ENCODE results near the gene IRF1.
A peak's percentile ranks its signal among the peaks of the same experiment; 100 is the strongest.

The IRF1 gene

DNA sequence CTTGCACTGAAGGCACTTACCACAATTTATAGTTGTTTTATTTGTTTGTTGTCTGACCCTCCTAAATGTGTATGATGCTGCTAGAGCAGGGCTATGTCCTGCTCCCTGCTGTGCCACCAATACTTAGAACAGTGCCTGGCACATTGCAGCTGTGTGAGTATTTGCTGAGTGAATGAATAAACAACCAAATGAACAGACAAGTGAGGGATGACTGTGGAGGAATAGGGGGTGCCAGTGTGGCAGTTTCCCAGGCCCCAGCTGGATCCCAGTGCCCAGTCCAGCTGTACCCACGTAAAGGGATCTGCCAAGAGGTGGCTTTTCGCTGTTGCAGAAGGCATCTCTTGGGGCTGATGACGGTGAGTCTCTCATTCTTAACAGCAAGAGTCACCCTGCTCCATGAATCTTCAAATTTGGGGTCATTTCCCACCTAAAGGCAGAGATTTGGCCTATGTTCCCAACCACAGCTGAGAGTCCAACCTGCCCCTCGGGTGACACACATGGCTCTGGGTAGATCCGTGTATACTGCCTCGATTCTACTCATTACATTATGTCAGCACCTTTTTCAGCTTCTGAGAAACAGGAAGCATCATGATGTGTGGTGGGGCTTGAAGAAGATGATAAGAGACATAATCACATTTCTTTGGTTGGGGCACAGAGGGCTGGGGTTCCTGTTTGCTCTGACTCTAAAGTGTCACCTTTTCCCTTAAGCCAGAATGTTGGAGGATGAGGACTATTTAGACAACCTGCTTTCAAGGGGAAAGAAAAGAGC, 38.5 kb upstream of the IRF1 start:
- H3K4ac ChIP-seq (ENCODE audit: low read depth in 1 of 2, low read length in 2 of 2): no peak overlapping the region
- DNase-seq: no peak
- peaks cover 4 to 21% of the 10 kb centered on the region in 2 experiments for H3K27me3 ChIP-seq (ENCODE audit: control insufficient read depth in 1 of 2, insufficient read depth in 1 of 2, low read length in 2 of 2)
- H3K4me3 ChIP-seq (ENCODE audit: insufficient read depth in 1 of 2, low read depth in 1 of 2, low read length in 2 of 2): no peak overlapping the region
- H2AFZ ChIP-seq (ENCODE audit: low read depth, low read length): no peak overlapping the region
- H3K14ac ChIP-seq (ENCODE audit: low read length in 2 of 2): no peak overlapping the region
- no peak overlapping the region for H3K27ac ChIP-seq (ENCODE audit: low read length, poor library complexity, severe bottlenecking)
- H2BK12ac ChIP-seq (ENCODE audit: low read length in 2 of 2): no peak overlapping the region
- H3K36me3 ChIP-seq (ENCODE audit: control insufficient read depth in 1 of 2, insufficient read depth in 2 of 2, low read depth in 1 of 2, low read length in 2 of 2): no peaks in the 10 kb centered on the region
- no peak overlapping the region for H3K18ac ChIP-seq (ENCODE audit: low read depth in 1 of 2, low read length in 2 of 2)
- no peak overlapping the region for H4K8ac ChIP-seq (ENCODE audit: low read length)
- H3K23ac ChIP-seq (ENCODE audit: low read length in 2 of 2): no peak overlapping the region
- H3K9ac ChIP-seq (ENCODE audit: low read length): no peak overlapping the region
- no peaks in the 10 kb centered on the region for H3K9me3 ChIP-seq (ENCODE audit: control insufficient read depth, low read length)
- no peak overlapping the region for H3K4me2 ChIP-seq (ENCODE audit: low read length, poor library complexity, severe bottlenecking)
- WGBS: 87% methylated on average over 3 of the region's 6 CpGs
- H2BK5ac ChIP-seq (ENCODE audit: low read depth, low read length, poor library complexity, severe bottlenecking): no peak overlapping the region
- H2AK5ac ChIP-seq (ENCODE audit: low read length, severe bottlenecking): no peak overlapping the region
- H2BK120ac ChIP-seq (ENCODE audit: low read depth, low read length): no peak overlapping the region
- no peaks in the 10 kb centered on the region for H3K79me1 ChIP-seq (replicated peaks; ENCODE audit: low read length, poor library complexity, severe bottlenecking)
- peaks cover 3% of the 10 kb centered on the region for H3K4me1 ChIP-seq (ENCODE audit: control insufficient read depth, insufficient read depth, low read depth, low read length)
- no peak overlapping the region for H4K91ac ChIP-seq (ENCODE audit: low read length)
- no peak overlapping the region for H2BK15ac ChIP-seq (ENCODE audit: low read depth, poor library complexity, severe bottlenecking)

DNA sequence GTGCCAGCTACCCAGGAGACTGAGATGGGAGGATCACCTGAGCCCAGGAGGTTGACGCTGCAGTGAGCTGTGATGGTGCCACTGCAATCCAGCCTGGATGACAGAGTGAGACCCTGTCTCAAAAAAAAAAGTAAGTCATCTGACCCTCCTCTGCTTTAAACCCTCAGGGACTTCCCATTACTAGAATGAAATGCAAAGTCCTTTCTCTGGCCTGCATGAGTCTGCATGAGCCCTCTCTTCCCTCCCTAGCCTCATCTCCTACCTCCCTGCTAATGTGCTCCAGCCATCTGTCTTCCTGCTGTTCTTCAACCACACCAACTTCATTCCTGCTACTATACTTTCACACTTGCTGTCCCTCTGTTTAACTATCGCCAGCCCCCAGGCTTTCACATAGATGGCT, 37.4 kb upstream of the IRF1 start:
- H3K9me3 ChIP-seq (ENCODE audit: control insufficient read depth, low read length): no peaks in the 10 kb centered on the region

DNA sequence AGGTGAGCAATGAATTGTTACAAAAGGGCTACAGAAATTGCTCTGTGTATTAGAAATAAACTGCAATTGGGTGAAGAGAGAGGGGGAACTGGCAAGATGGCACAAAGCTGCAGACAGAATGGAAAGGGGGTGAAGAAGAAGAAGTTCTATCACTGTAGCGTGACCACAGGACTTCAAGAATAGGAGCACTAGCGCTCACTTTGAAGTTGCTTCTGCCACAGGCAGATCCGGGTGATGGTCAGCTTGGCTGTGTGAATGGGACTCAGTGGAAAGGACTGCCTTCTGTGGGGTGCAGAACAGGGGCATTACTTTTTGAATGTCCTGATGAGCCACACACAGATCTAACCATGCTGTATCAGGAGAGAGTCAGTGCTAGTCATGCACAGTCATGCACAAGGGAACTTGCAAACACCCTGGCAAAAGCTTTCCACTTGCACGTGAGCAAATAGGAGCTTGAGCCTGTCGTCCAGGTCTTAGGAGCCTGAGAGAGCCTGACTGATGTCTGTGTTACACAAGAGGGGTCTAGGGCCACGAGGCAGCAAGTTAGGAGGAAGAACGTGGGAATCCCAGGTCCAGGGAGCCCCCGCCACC, 36.5 kb upstream of the IRF1 start:
- Histone ChIP-seq H2AFZ (ENCODE audit: low read depth, low read length) (no peak overlapping the region), H2BK12ac (ENCODE audit: low read length in 2 of 2) (no peak overlapping the region), H3K9ac (ENCODE audit: low read length) (no peak overlapping the region), H2BK15ac (ENCODE audit: low read depth, poor library complexity, severe bottlenecking) (no peak overlapping the region), H3K4me3 (ENCODE audit: insufficient read depth in 1 of 2, low read depth in 1 of 2, low read length in 2 of 2) (no peak overlapping the region), H2BK120ac (ENCODE audit: low read depth, low read length) (no peak overlapping the region), H3K4me1 (ENCODE audit: control insufficient read depth, insufficient read depth, low read depth, low read length) (peaks cover 3% of the 10 kb centered on the region), H2BK5ac (ENCODE audit: low read depth, low read length, poor library complexity, severe bottlenecking) (no peak overlapping the region), H3K27ac (ENCODE audit: low read length, poor library complexity, severe bottlenecking) (no peak overlapping the region), H3K79me1 (replicated peaks; ENCODE audit: low read length, poor library complexity, severe bottlenecking) (no peaks in the 10 kb centered on the region), H3K14ac (ENCODE audit: low read length in 2 of 2) (no peak overlapping the region), H2AK5ac (ENCODE audit: low read length, severe bottlenecking) (no peak overlapping the region), H4K91ac (ENCODE audit: low read length) (no peak overlapping the region), H3K9me3 (ENCODE audit: control insufficient read depth, low read length) (no peaks in the 10 kb centered on the region), H3K23ac (ENCODE audit: low read length in 2 of 2) (no peak overlapping the region), H3K18ac (ENCODE audit: low read depth in 1 of 2, low read length in 2 of 2) (no peak overlapping the region), H4K8ac (ENCODE audit: low read length) (no peak overlapping the region), H3K36me3 (ENCODE audit: control insufficient read depth in 1 of 2, insufficient read depth in 2 of 2, low read depth in 1 of 2, low read length in 2 of 2) (no peaks in the 10 kb centered on the region), H3K4ac (ENCODE audit: low read depth in 1 of 2, low read length in 2 of 2) (no peak overlapping the region), H3K4me2 (ENCODE audit: low read length, poor library complexity, severe bottlenecking) (no peak overlapping the region), H3K27me3 (ENCODE audit: control insufficient read depth in 1 of 2, insufficient read depth in 1 of 2, low read length in 2 of 2) (peaks cover 4 to 18% of the 10 kb centered on the region in 2 experiments)
- DNase-seq: no peak
- 64% methylated on average over 8 of the region's 8 CpGs for WGBS

More for the DNA sequence above, 37.4 kb upstream of the IRF1 start:
- Histone ChIP-seq H3K4ac (ENCODE audit: low read depth in 1 of 2, low read length in 2 of 2) (no peak overlapping the region), H3K18ac (ENCODE audit: low read depth in 1 of 2, low read length in 2 of 2) (no peak overlapping the region), H3K4me1 (ENCODE audit: control insufficient read depth, insufficient read depth, low read depth, low read length) (peaks cover 3% of the 10 kb centered on the region), H3K36me3 (ENCODE audit: control insufficient read depth in 1 of 2, insufficient read depth in 2 of 2, low read depth in 1 of 2, low read length in 2 of 2) (no peaks in the 10 kb centered on the region), H3K4me2 (ENCODE audit: low read length, poor library complexity, severe bottlenecking) (no peak overlapping the region), H4K8ac (ENCODE audit: low read length) (no peak overlapping the region), H3K9ac (ENCODE audit: low read length) (no peak overlapping the region), H2BK12ac (ENCODE audit: low read length in 2 of 2) (no peak overlapping the region), H3K4me3 (ENCODE audit: insufficient read depth in 1 of 2, low read depth in 1 of 2, low read length in 2 of 2) (no peak overlapping the region), H4K91ac (ENCODE audit: low read length) (no peak overlapping the region), H3K27ac (ENCODE audit: low read length, poor library complexity, severe bottlenecking) (no peak overlapping the region), H3K23ac (ENCODE audit: low read length in 2 of 2) (no peak overlapping the region), H3K14ac (ENCODE audit: low read length in 2 of 2) (no peak overlapping the region), H3K79me1 (replicated peaks; ENCODE audit: low read length, poor library complexity, severe bottlenecking) (no peaks in the 10 kb centered on the region), H2BK5ac (ENCODE audit: low read depth, low read length, poor library complexity, severe bottlenecking) (no peak overlapping the region), H2AFZ (ENCODE audit: low read depth, low read length) (no peak overlapping the region), H3K27me3 (ENCODE audit: control insufficient read depth in 1 of 2, insufficient read depth in 1 of 2, low read length in 2 of 2) (peaks cover 4 to 21% of the 10 kb centered on the region in 2 experiments), H2BK120ac (ENCODE audit: low read depth, low read length) (no peak overlapping the region), H2AK5ac (ENCODE audit: low read length, severe bottlenecking) (no peak overlapping the region), H2BK15ac (ENCODE audit: low read depth, poor library complexity, severe bottlenecking) (no peak overlapping the region)
- WGBS: 94% methylated on average over 2 of the region's 2 CpGs
- DNase-seq: no peak

DNA sequence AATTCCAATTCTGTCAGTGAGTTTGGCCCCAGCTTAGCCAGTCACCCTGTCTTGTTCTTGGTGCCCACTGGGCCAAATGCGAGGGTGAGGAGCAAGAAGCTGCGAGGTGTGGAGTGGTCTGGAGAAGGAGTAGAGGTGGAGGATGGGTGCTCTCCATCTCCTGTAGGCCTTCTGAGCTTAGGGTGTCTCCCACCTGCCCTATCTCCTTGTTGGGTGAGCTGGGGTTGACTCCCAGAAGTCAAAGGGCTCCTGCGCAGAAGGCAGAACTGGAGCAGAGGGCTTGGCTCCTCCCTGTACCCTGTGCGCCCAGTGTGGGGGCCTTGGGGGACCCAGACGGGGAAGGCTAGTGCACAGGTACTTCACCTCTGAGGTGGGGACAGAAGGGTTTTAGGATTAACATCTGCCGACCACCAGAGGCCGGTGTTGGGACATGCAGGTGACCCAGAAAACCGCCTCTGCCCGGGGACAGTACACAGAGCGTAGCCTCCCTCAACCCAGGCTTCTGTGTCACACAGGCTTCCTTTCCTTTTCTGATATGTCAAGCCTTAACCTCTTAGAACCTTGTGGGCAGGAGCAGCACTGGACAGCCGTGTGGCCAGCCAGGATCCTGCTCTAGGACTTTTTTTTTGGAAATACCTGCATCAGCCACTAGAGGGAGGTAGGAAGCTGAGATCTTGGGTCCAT, 35.9 kb upstream of the IRF1 start:
- no peak overlapping the region for H3K27ac ChIP-seq (ENCODE audit: low read length, poor library complexity, severe bottlenecking)
- H2BK120ac ChIP-seq (ENCODE audit: low read depth, low read length): no peak overlapping the region
- H2BK15ac ChIP-seq (ENCODE audit: low read depth, poor library complexity, severe bottlenecking): no peak overlapping the region
- H3K18ac ChIP-seq (ENCODE audit: low read depth in 1 of 2, low read length in 2 of 2): no peak overlapping the region
- no peak overlapping the region for H2BK5ac ChIP-seq (ENCODE audit: low read depth, low read length, poor library complexity, severe bottlenecking)
- H2AK5ac ChIP-seq (ENCODE audit: low read length, severe bottlenecking): no peak overlapping the region
- H3K27me3 ChIP-seq (ENCODE audit: control insufficient read depth in 1 of 2, insufficient read depth in 1 of 2, low read length in 2 of 2): peaks cover 4 to 12% of the 10 kb centered on the region in 2 experiments
- H3K4me3 ChIP-seq (ENCODE audit: insufficient read depth in 1 of 2, low read depth in 1 of 2, low read length in 2 of 2): no peak overlapping the region
- H3K4ac ChIP-seq (ENCODE audit: low read depth in 1 of 2, low read length in 2 of 2): no peak overlapping the region
- peaks cover 3% of the 10 kb centered on the region for H3K4me1 ChIP-seq (ENCODE audit: control insufficient read depth, insufficient read depth, low read depth, low read length)
- DNase-seq: peak; percentile 63
- H2BK12ac ChIP-seq (ENCODE audit: low read length in 2 of 2): no peak overlapping the region
- 33% methylated on average over 11 of the region's 11 CpGs for WGBS
- no peak overlapping the region for H3K9ac ChIP-seq (ENCODE audit: low read length)
- peaks cover 5% of the 10 kb centered on the region for H3K9me3 ChIP-seq (ENCODE audit: control insufficient read depth, low read length)
- no peaks in the 10 kb centered on the region for H3K36me3 ChIP-seq (ENCODE audit: control insufficient read depth in 1 of 2, insufficient read depth in 2 of 2, low read depth in 1 of 2, low read length in 2 of 2)
- no peak overlapping the region for H2AFZ ChIP-seq (ENCODE audit: low read depth, low read length)
- H3K79me1 ChIP-seq (replicated peaks; ENCODE audit: low read length, poor library complexity, severe bottlenecking): no peaks in the 10 kb centered on the region
- H3K23ac ChIP-seq (ENCODE audit: low read length in 2 of 2): no peak overlapping the region
- H4K8ac ChIP-seq (ENCODE audit: low read length): no peak overlapping the region
- peak overlapping the region; percentile 60 for H3K4me2 ChIP-seq (ENCODE audit: low read length, poor library complexity, severe bottlenecking)
- no peak overlapping the region for H3K14ac ChIP-seq (ENCODE audit: low read length in 2 of 2)
- H4K91ac ChIP-seq (ENCODE audit: low read length): no peak overlapping the region
